Breast epithelium (tissue), 3 donors: ENCODE measurements around the gene KRTAP10-9.

Experiments
- CTCF ChIP-seq, 3 donors: fragments of 450-650 bp; IDR thresholded peaks; one replicate each; pipeline ENCODE4 v1.5.1; 2016 to 2017; ENCODE audit warnings: antibody characterized with exemption in 3 of 3, mild to moderate bottlenecking in 3 of 3, moderate library complexity in 3 of 3
- POLR2AphosphoS5 ChIP-seq, 3 donors: sonication (generic); formaldehyde crosslinking; IDR thresholded peaks; one replicate each; pipeline ENCODE4 v1.6.1; 2017; ENCODE audit warnings: antibody characterized with exemption in 3 of 3

GRCh38 chr21:44606495-44606894 is 20.4 kb upstream of the KRTAP10-9 start:
- TF ChIP-seq CTCF (IDR thresholded peaks at IDR 0.05), result no peak
- no peak for TF ChIP-seq POLR2AphosphoS5 (IDR thresholded peaks at IDR 0.05)
